Activated CD4-positive, alpha-beta T cell treated with anti-CD3 and anti-CD28 coated beads, Interleukin-2, amount 50 U/mL, for 1 hour (primary cell): ENCODE results near the gene ADIPOR1.
A peak's percentile ranks its signal among the peaks of the same experiment; 100 is the strongest.
"Not testable (repeated sequence)": the region's sequence is repeated elsewhere in the genome, so short reads cannot be mapped to it uniquely, and the experiment has no call there.

Experiments used
- DNase-seq: peaks from one replicate; pipeline ENCODE4 v3.0.0-alpha.2; 2020

Gene ADIPOR1, protein sequence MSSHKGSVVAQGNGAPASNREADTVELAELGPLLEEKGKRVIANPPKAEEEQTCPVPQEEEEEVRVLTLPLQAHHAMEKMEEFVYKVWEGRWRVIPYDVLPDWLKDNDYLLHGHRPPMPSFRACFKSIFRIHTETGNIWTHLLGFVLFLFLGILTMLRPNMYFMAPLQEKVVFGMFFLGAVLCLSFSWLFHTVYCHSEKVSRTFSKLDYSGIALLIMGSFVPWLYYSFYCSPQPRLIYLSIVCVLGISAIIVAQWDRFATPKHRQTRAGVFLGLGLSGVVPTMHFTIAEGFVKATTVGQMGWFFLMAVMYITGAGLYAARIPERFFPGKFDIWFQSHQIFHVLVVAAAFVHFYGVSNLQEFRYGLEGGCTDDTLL

DNA sequence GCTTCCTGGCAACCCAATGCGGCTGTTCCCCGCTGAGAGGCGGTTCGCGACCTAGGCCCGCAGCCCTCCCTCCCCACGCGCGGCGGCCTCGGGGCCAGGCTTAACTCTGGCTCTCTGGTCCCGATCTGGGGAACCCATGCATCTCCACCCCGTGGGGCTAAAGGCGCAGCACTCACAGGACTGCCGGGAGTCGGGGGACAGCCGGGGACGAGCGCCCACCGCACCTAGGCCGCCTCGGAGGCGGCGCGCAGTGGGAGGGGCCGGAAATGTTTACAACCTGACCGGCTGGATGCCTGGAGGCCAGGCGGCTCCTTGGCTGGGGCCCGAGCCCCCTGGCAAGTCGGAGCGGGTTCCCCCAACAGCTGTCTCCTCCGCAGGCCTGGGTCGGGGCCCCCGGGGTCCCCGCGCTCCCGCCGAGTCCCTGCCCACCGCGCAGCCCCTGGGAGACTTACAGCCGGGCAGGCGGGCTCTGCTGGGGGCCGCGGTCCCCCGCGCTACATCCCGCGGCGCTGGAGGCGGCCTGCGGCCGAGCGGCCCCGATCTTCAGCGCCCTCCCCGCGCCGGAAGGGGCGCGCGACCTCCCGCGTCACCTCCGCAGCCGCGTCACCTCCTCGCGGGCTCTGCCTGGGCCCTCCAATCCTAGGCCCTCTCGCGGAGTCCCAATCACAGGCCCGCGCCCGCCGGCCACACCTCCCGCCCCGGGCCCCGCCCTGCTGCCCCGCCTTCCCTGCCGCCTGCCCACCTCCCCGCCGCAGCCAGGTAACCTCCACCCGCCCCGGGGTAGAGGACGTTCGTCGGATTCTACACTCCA, at the start of gene ADIPOR1:
Gene ADIPOR1 (minus strand): TSS at position 580 of the 811 bp plus-strand sequence. CDS start 7,242 bp downstream, outside the sequence.
- peak; percentile 94 for DNase-seq

DNA sequence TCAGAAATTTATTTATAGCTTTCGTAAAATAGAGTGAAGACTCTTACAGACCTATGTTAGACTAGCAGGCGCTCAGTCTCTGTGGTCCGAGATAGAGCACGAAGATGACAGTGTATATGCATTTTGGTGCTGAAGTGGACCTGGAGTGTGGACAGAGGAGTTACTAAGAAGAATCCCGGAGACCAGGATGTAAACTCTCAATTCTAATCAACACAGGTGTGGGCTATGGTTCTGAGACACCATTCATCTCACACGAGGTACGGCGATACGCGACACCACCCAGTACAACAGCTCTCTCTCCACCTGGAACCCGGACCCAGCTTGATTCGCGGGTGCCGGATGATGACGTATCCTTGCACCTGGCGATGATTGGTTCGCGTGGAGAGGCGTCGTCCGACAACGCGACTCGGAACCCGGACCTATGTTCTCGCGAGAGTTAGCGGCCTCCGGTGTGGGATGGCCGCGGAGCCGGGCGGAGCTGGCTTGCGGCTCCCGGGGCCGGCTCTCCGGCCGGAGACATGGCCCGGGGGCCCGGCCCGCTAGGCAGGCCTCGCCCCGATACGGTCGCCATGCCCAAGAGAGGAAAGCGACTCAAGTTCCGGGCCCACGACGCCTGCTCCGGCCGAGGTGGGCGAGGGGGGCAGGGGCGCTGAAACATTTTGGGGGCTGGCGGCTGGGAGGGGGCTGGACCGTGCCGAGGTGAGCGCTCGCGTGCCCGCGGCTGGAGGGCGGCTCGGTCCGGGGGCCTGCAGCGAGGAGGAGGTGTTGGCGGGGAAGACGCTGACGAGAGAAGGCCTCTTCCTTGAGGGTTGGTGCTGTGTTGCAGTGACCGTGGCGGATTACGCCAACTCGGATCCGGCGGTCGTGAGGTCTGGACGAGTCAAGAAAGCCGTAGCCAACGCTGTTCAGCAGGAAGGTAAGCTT, 49.1 kb upstream of the ADIPOR1 start, which contains the start of gene TMEM183A:
Gene TMEM183A (plus strand): TSS at position 427 of the 924 bp plus-strand sequence. CDS start 92 bp downstream, at position 519.
- DNase-seq: peak; percentile 94

DNA sequence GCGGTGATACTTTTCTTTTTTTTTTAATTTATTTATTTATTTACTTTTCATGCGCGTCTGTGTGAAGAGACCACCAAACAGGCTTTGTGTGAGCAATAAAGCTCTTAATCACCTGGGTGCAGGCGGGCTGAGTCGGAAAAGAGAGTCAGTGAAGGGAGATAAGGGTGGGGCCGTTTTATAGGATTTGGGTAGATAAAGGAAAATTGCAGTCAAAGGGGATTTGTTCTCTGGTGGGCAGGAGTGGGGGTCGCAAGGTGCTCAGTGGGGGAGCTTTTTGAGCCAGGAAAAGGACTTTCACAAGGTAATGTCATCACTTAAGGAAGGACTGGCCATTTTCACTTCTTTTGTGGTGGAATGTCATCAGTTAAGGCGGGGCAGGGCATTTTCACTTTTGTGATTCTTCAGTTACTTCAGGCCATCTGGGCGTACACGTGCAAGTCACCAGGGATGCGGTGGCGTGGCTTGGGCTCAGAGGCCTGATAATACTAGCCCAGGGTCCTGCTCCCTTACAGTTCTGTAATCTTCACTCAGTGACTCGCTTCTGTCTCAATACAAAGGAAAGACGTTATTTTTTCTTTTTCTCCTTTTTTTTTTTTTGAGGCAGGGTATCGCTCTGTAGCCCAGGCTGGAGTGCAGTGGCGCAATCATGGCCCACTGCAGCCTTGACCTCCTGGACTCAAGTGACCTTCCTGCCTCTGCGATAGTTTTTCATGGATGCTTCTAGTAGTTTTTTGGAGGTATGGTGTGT, 47.5 kb upstream of the ADIPOR1 start:
- not testable (repeated sequence) for DNase-seq

DNA sequence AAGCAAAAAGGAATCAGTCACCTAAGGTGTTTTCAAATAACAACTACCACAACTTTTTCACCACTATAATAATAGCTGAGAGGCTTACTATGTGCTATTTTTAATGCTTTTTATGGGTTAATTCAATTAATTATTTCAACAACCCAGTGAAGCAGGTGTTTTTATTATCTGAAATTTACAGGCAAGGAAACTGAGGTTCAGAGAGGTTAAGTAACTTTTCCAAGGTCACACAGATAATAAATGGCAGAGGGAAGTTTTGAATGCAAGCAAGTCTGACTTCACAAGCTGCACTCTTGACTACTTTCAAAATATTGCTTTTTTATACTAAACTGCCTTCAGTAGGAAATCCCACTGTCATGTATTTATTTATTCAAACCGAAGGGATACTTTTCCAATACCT, 44.8 kb upstream of the ADIPOR1 start:
- DNase-seq: no peak

DNA sequence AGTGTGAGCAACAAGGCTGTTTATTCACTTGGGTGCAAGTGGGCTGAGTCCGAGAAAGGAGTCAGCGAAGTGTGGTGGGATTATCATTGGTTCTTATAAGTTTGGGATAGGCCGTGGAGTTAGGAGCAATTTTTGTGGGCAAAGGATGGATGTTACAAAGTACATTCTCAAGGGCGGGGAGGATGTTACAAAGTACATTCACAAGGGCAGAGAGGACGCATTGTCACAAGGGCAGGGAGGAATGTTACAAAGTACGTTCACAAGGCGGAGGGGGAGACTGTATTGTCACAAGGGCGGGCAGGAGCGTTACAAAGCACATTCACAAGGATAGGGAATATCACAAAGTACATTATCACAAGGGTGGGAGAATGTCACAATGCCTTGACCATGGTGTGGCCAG, 43.9 kb upstream of the ADIPOR1 start:
- DNase-seq: no peak

DNA sequence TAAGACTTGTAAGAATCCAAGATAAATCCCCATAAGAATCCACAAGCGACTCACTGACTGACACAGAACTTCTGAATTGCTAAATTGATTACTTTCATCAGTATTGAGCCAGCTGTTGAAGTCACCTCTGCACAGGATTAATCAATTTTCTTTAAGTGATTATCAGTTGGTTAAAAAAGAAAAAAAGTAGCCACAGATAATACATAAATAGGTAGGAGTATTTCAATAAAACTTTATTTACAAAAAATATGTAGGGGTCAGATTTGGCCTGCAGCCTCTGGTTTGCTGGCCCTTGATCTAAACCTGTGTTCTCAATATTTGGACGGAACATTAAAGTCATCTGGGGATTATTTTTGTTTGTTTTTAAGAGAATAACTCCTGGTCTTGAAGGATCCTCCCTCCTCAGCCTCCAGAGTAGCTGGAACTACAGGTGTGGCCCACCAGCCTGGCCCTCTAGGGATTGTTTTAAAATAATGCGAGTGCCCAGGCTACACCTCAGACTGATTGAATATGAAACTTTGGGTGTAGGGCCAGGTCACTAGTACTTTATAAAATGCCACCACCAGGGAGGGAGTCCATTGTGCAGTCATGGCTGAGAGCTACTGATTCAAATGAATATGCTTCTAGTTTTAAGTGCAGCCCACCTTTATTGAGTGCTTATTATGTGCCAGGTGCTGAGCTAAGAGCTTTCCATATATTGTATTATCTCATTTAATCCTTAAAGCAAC, 42.3 kb upstream of the ADIPOR1 start:
- no peak for DNase-seq

DNA sequence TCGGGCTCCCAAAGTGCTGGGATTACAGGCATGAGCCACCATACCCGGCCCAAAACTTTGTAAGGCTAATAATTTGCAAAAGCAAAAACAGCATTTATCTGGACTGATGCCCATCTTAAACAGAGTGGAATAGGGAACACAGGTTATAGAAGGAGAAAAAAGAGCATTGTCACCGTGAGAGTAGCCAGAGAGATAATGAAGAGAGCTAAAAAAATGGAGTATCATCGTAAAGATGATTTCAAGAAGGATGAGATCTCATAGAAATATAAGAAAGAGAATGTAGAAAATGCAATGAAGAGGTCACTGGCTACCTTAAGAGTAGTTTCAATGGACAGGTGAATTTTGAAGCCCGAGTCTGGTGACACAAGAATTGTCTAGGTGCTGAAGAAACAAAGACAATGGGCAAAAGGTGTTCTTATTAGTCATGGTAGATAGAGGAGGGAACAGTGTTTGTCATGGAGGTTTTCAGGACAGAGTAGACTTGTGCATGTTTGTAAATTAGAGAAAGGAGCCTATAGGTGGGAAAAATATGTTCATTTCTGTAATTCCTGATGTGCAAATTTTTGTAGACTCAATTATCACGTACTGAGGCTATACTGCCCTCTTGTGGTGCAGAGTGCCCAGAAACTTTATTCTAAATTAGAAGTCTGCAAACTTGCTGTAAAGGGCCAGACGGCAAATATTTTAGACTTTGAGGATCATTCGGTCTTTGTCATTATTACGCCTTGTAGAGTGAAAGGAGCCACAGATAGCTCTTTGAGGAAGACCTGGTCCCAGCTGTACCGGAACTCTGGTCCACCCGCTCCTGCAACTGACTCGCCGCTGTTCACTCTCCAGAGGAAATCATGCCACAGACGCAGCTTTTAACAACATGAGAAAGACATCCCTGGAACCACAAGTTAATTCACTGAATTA, 41.0 kb upstream of the ADIPOR1 start:
- DNase-seq: peak; percentile 68

DNA sequence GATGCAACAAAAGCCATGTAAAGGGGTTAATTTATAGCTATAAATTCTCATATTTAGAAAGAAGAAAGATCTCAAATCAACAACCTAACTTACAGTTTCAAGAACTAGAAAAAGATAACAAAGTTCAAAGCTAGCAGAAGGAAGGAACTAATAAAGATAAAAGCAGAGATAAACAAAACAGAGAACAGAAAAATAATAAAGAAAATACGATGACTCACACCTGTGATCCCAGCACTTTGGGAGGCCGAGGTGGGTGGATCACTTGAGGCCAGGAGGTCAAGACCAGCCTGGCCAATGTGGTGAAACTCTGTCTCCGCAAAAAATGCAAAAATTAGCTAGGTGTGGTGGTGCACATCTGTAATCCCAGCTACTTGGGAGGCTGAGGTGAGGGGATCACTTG, 36.6 kb upstream of the ADIPOR1 start:
- DNase-seq: no peak

DNA sequence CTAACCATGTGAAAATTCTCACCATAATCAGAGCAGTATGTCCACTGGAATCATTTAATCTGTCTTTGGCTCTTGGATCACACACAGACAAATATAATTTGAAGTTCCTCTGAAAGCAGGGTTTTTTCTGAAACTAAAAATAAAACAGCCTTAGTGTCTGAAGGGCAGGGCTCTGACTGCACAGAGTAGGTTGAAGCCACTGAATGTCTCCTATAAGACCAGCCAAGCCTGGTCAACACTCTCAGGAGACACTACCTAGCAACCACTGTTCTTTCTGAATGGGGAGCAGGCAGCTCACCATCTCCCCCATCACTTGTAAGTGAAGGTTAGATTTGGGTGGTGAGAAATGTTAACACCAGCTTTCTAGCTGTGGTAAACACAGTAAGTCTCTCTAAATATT, 33.0 kb upstream of the ADIPOR1 start:
- no peak for DNase-seq

DNA sequence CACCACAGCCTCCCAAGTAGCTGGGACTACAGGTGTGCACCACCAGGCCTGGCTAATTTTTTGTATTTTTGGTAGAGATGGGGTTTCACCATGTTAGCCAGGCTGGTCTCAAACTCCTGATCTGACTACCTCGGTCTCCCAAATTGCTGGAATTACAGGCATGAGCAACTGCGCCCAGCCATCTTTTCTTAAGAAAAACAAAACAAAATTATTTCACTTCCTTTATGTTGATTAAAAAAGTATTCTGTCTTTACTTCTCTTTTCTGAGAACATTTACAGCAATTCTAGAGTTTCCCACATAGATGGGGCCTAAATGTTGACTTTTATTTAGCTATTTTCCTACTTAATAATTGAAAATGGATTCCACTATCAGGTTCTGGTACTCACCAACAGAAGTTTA, 31.8 kb upstream of the ADIPOR1 start:
- DNase-seq: no peak

DNA sequence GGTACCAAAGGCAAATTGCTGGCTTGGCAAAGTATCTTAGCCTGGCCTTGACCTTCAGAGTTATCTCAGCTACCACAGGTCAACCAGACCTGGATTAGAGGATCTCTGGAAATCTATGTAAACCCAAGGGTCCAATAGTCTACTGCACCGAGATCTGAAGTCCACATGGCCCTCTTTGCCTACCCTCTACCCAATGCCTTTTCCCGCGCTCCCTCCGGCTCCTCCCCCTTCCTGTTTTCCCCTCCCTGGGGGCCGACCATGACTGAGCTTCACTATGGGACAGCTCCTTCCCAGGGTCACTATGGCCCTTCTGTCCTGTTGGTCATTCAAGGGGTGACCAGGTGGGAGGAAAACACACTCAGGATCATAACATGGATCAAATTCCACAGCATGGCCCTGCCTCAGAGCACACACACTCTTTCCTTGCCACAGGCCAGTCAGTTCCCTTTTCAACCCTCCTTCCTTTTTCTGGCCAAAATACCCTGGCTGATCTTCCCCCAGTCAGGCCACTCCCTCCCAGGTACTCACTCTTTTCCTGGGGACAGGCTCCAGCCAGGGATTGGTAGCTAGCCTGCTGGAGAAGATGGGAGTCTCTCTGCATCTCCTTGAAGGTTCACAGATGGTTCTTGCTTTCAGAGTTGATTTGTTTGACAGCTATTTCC, 29.9 kb upstream of the ADIPOR1 start:
- DNase-seq: no peak

DNA sequence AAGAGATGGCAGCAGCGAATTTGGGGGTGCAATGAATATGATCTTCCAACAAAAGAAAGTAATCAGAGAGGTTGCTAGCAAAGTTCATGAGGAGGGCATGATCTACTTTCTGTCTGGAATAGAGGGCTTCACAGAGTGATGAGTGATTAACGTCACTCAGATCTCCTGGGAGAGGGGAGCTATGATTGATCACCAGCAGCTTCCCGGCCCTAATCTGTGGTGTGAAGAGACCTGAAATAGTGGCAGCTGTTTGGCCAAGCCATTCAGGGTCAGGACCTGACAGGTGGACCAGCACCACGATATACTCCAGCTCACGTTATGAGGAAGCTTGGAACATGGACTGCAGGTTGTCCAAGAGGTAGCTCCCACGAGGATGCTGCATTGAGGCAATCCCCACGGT, 29.1 kb upstream of the ADIPOR1 start:
- DNase-seq: no peak

DNA sequence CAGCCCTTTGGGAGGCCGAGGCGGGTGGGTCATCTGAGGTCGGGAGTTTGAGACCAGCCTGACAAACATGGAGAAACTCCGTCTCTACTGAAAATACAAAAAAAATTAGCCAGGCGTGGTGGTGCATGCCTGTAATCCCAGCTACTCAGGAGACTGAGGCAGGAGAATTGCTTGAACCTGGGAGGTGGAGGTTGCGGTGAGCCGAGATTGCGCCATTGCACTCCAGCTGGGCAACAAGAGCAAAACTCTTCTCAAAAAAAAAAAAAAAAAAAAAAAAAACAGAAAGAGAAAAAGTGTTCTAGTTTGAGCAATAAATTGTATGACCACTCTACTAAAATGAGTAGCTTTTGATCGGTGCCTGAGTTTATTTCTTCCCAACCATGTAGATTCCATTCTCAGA, 28.0 kb upstream of the ADIPOR1 start:
- DNase-seq: not testable (repeated sequence)

DNA sequence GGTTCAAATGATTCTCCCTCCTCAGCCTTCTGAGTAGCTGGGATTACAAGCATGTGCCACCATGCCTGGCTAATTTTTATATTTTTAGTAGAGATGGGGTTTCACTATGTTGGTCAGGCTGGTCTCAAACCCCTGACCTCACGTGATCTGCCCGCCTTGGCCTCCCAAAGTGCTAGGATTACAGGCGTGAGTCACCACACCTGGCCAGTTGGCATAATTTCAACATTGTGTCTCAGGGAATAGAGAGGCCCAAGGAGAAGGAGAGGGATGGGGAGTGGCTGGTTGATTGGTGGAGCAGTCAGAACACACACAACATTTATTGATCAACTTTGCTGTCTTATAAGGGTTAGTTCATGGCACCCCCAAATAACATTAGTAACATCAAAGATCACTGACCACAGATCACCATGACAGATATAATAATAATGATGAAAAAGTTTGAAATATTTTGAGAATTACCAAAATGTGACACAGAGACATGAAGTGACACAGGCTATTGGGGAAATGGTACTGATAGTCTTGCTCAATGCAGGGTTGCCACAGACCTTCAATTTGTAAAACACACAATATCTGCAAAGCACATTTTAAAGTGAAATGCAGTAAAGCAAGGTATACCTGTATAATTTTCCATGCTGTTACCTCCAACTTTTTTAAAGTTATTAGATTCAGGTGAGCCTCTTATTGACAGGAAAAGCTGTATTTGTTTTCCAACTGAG, 24.8 kb upstream of the ADIPOR1 start:
- DNase-seq: no peak

DNA sequence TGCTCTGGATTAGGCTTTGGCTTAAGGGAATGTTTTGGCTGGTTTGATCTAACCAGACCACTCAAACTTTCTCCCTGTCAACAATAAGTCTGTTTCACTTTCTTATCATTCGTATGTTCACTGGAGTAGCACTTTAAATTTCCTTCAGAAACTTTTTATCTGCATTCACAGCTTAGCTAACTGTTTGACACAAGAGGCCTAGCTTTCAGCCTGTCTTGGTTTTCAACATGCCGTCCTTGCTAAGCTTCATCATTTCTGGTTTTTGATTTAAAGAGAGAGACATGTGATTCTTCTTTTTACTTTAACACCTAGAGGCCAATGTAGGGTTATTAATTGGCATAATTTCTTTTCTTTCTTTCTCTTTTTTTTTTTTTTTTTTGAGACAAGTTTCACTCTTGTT, 23.8 kb upstream of the ADIPOR1 start:
- DNase-seq: no peak

DNA sequence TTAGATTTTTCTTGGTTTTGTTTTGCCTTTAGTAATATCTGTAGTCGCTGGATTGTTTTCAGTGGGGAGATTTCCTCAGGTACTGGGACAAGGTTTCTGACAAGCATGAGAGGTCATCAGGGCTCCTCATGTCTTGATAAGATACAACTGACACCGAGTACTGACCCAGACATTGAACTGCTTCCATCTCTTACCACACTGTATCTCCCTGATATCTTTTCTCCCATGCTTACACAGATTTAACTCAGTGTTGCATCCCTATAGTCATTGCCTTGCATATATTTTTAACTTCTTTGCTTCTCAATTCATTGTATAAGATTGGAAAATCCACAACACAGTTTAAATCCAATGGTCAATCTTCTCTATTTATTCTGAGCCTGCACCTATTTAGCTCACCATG, 21.3 kb upstream of the ADIPOR1 start:
- no peak for DNase-seq

DNA sequence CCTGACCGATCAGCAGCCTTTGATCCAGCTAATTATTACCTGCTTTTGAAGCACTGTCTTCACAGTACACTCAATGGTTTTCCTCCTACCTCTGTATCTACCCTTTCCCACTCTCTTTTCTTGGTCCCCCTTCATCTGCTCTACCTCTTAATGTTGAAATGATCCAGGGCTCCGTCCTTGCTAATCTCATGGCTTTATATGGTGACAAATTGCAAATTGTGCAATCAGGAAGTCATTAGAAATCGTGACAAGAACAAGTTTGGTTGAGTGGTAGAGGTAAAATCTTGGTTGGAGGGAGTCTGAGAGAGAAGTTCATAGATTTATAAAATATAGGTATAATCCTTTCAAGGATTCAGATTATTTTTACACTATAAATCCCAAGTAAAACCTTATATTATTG, 18.5 kb upstream of the ADIPOR1 start:
- no peak for DNase-seq

DNA sequence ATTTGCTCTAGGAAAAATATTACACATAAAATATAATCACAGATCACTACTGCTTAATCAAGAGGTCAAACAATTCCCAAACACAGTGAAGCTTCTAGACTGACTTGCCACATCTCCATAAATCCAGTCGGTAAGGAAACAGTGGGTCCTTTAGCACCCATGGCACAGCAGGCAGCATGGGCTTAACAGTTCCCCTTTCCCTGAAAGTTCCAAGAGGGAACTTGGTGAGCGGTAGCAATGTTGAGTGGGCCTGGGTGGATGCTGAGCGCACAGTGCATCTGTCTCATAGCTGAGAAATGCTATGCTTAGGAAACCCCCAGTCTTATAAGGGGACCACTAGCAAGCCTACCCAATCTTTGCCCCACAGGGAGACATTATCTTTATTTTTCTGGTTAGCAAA, 16.7 kb upstream of the ADIPOR1 start:
- no peak for DNase-seq

DNA sequence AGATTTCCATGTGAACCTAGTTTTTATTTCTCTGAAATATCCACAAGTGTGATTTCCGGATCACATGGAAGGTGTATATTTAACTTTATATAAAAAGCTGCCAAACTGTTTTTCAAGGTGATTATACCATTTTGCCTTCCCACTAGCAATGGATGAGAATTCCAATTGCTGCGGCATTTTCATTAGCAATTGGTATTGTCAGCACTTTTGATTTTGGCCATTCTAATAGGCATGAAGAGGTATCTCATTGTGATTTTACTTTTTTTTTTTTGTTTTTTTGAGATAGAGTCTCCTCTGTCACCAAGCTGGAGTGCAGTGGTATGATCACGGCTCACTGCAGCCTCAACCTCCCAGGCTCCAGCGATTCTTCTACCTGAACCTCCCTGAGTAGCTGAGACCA, 13.9 kb upstream of the ADIPOR1 start:
- no peak for DNase-seq
